Duodenal mucosa (tissue), 2 donors: ENCODE results near the gene YBX1.
"Not testable (repeated sequence)": the region's sequence is repeated elsewhere in the genome, so short reads cannot be mapped to it uniquely, and the experiment has no call there.

Source experiments
- H3K27ac ChIP-seq: one replicate; pipeline ENCODE4 v1.7.0; 2013; ENCODE audit warnings: low read depth, low read length
- H3K27me3 ChIP-seq, 2 donors: one replicate each; pipeline ENCODE4 v1.7.0; 2013; ENCODE audit warnings: low read length in 2 of 2, control low read depth in 1 of 2; ENCODE audit not compliant: insufficient read depth in 2 of 2, control insufficient read depth in 1 of 2
- H3K36me3 ChIP-seq, 2 donors: one replicate each; pipeline ENCODE4 v1.7.0; 2013; ENCODE audit warnings: low read length in 2 of 2, control low read depth in 1 of 2; ENCODE audit not compliant: insufficient read depth in 2 of 2, control insufficient read depth in 1 of 2
- H3K4me1 ChIP-seq, 2 donors: one replicate each; pipeline ENCODE4 v1.7.0; 2013; ENCODE audit warnings: low read length in 2 of 2, control low read depth in 1 of 2; ENCODE audit not compliant: insufficient read depth in 2 of 2, control insufficient read depth in 1 of 2
- H3K4me3 ChIP-seq, 2 donors: one replicate each; pipeline ENCODE4 v1.7.0; 2013; ENCODE audit warnings: low read length in 2 of 2, low read depth in 1 of 2
- H3K9ac ChIP-seq, 2 donors: one replicate each; pipeline ENCODE4 v1.7.0; 2013; ENCODE audit warnings: low read length in 2 of 2, low read depth in 1 of 2
- H3K9me3 ChIP-seq, 2 donors: one replicate each; pipeline ENCODE4 v1.7.0; 2013; ENCODE audit warnings: low read length in 2 of 2, control low read depth in 1 of 2; ENCODE audit not compliant: control insufficient read depth in 1 of 2

The YBX1 gene

DNA sequence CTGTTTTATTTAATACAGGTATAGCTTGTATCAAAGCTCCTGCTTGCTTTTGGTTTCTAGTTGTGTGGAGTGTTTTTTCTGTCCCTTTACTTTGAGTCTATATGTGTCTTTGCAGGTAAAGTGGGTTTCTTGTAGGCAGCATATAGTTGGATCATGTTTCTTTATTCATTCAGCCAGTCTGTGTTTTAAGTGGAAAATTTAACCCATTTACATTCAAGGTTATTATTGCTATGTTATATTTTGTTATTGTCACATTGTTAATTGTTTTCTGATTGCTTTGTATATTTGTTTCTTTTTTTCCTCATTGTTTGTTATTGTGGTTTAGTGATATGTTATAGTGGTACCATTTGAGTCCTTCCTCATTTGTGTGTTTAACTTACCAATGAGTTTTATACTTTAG is 31.1 kb downstream of the YBX1 start:
- peaks cover 0 to 5% of the 10 kb centered on the region in 2 donors for H3K9me3 ChIP-seq
- no peak overlapping the region for H3K4me3 ChIP-seq
- no peak overlapping the region for H3K9ac ChIP-seq
- peaks cover 4 to 29% of the 10 kb centered on the region in 2 donors for H3K36me3 ChIP-seq
- H3K4me1 ChIP-seq = no peaks in the 10 kb centered on the region
- H3K27me3 ChIP-seq = no peaks in the 10 kb centered on the region
- H3K27ac ChIP-seq = no peak overlapping the region

- not testable (repeated sequence) for H3K4me3 ChIP-seq, H3K4me1 ChIP-seq
Observed at GRCh38 chr1:42714441-42714840, 32.2 kb downstream of the YBX1 start.

GRCh38 chr1:42720868-42721267 is 38.6 kb downstream of the YBX1 start:
- peaks cover 0 to 16% of the 10 kb centered on the region in 2 donors for H3K36me3 ChIP-seq
- no peak overlapping the region for H3K4me3 ChIP-seq
- H3K9me3 ChIP-seq = no peaks in the 10 kb centered on the region
- no peak overlapping the region for H3K27ac ChIP-seq
- peaks cover 4 to 6% of the 10 kb centered on the region in 2 donors for H3K4me1 ChIP-seq
- no peaks in the 10 kb centered on the region for H3K27me3 ChIP-seq
- no peak overlapping the region for H3K9ac ChIP-seq

More at GRCh38 chr1:42714441-42714840, 32.2 kb downstream of the YBX1 start:
- peaks cover 4 to 29% of the 10 kb centered on the region in 2 donors for H3K36me3 ChIP-seq
- not testable (repeated sequence) for H3K27me3 ChIP-seq, H3K9me3 ChIP-seq, H3K27ac ChIP-seq, H3K9ac ChIP-seq

GRCh38 chr1:42721926-42722325 is 39.7 kb downstream of the YBX1 start:
- H3K27ac ChIP-seq = no peak overlapping the region
- H3K9me3 ChIP-seq = no peaks in the 10 kb centered on the region
- H3K27me3 ChIP-seq = no peaks in the 10 kb centered on the region
- H3K36me3 ChIP-seq = peaks cover 0 to 11% of the 10 kb centered on the region in 2 donors
- peaks cover 4 to 6% of the 10 kb centered on the region in 2 donors for H3K4me1 ChIP-seq
- no peak overlapping the region for H3K9ac ChIP-seq
- H3K4me3 ChIP-seq = no peak overlapping the region

DNA sequence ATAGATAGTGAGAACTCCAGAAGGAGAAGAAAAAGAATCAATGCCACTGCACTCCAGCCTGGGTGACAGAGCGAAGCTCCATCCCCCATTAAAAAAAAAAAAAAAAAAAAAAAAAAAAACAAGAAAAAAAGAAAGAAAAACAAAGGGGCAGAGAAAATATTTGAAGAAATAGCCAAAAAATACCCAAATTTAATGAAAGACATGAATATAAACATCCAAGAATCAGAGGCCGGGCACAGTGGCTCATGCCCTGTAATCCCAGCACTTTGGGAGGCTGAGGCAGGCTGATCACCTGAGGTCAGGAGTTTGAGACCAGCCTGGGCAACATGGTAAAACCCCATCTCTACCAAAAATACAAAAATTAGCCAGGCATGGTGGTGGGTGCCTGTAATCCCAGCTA is 40.2 kb downstream of the YBX1 start:
- not testable (repeated sequence) for H3K27ac ChIP-seq, H3K27me3 ChIP-seq, H3K36me3 ChIP-seq, H3K9ac ChIP-seq, H3K9me3 ChIP-seq, H3K4me3 ChIP-seq, H3K4me1 ChIP-seq

GRCh38 chr1:42723511-42723910 is 41.3 kb downstream of the YBX1 start:
- no peaks in the 10 kb centered on the region for H3K9me3 ChIP-seq
- H3K9ac ChIP-seq = no peak overlapping the region
- no peaks in the 10 kb centered on the region for H3K36me3 ChIP-seq
- no peaks in the 10 kb centered on the region for H3K27me3 ChIP-seq
- no peak overlapping the region for H3K4me3 ChIP-seq
- no peak overlapping the region for H3K27ac ChIP-seq
- peaks cover 6 to 7% of the 10 kb centered on the region in 2 donors for H3K4me1 ChIP-seq

- not testable (repeated sequence) for H3K27me3 ChIP-seq, H3K9me3 ChIP-seq, H3K4me3 ChIP-seq, H3K4me1 ChIP-seq, H3K36me3 ChIP-seq, H3K27ac ChIP-seq, H3K9ac ChIP-seq
Observed at GRCh38 chr1:42725820-42726219, 43.6 kb downstream of the YBX1 start.

DNA sequence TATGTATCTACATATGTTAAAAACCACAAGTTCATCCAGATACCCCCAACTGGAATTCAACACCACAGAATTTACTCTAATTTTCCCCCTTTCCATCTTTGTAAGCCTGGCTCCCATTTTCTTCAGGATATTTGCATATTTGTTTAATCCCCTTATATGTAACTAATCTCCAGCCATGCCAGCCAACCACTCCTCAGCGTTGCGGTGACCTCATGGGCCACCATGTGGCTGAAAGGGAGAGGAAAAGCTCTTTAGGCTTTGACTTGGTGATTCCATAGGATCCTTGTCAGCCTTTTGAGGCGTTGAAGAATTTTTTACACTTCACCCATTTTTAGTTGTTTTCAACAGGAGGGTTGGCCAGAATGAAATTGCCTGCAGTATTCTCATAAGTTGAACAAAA is 47.8 kb downstream of the YBX1 start:
- Histone ChIP-seq H3K9me3 (no peaks in the 10 kb centered on the region), H3K27me3 (no peaks in the 10 kb centered on the region), H3K4me3 (no peak overlapping the region), H3K4me1 (peaks cover 0 to 12% of the 10 kb centered on the region in 2 donors), H3K36me3 (no peaks in the 10 kb centered on the region), H3K27ac (no peak overlapping the region), H3K9ac (no peak overlapping the region)

GRCh38 chr1:42730988-42731387 is 48.8 kb downstream of the YBX1 start:
- Histone ChIP-seq H3K9me3 (no peaks in the 10 kb centered on the region), H3K9ac (no peak overlapping the region), H3K27ac (no peak overlapping the region), H3K27me3 (no peaks in the 10 kb centered on the region), H3K4me3 (no peak overlapping the region), H3K36me3 (no peaks in the 10 kb centered on the region), H3K4me1 (peaks cover 6 to 17% of the 10 kb centered on the region in 2 donors)

DNA sequence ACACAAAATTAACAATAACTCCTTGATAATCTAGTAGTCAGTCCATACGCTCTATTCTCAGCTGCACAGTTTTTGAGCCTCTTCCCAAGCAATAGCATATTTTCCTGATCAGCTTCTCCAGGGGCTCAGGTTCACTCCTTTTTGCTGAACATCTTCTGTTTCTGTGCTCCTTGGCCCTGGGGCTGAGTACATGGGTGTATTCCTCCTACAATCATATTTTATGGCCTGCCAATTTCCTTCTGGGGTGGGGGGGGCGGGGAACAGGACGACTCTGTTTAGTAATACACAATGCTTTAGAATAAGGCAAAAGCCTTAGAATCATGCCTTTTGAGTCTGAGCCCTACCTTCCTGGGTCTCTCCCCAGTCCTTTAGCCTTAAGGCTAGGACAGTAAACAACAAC is 49.4 kb downstream of the YBX1 start:
- no peaks in the 10 kb centered on the region for H3K36me3 ChIP-seq
- H3K27me3 ChIP-seq = no peaks in the 10 kb centered on the region
- no peak overlapping the region for H3K27ac ChIP-seq
- peaks cover 12 to 21% of the 10 kb centered on the region in 2 donors for H3K4me1 ChIP-seq
- H3K9me3 ChIP-seq = no peaks in the 10 kb centered on the region
- H3K4me3 ChIP-seq = no peak overlapping the region
- no peak overlapping the region for H3K9ac ChIP-seq

DNA sequence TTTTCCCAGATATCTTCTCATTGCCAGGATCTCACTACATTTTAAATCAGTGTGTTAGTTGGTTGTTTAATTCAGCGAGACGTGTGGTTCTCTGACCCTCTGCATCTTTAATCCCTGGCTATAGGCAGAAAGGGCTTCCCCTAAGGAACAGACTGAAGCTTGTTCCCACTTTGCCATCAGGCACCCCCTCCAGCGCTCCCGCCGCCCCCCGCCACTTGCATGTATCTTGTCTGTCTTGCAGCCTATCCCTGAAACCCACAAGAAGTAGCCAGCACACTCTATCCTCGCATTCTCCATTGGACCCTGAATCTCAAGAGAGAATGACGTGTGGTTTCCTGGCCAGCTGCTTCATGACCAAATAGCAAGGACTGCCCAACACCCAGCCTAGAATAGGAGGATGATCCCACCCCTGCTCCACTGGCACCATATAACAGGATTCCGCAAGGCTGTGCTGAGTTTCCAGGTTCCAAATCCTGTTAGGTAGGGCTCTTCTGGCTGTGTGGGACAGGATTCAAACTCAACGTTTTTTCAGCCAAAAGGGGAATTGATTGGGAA is 50.0 kb downstream of the YBX1 start:
- H3K4me1 ChIP-seq = peaks cover 18 to 21% of the 10 kb centered on the region in 2 donors
- no peak overlapping the region for H3K9ac ChIP-seq
- no peak overlapping the region for H3K4me3 ChIP-seq
- no peaks in the 10 kb centered on the region for H3K27me3 ChIP-seq
- H3K27ac ChIP-seq = no peak overlapping the region
- H3K36me3 ChIP-seq = no peaks in the 10 kb centered on the region
- H3K9me3 ChIP-seq = no peaks in the 10 kb centered on the region
